HCT116 (cell line): Measurements from ENCODE around the gene FGF22. TPM values are rescaled to one million over a fixed set of nuclear protein-coding genes. Genes with fewer than 3 reads are reported as not detected.

Source experiments
- ATAC-seq: fragments of 200-7000 bp; cut with Tn5 transposase; 2 replicates; pipeline ENCODE4 v1.9.1; 2020; ENCODE audit warnings: mild to moderate bottlenecking, moderate library complexity
- BruUV-seq: library from RNA; stranded (reverse); fragments of 400-500 nt; replicated peaks from 2 replicates; lab custom pipeline; 2021; lab: Mats Ljungman, UMichigan
- CTCF ChIA-PET: fragments of 300-600 bp; sonication (Branson Sonifier 250); formaldehyde crosslinking; loops from one replicate; lab custom pipeline; 2021; ENCODE audit warnings: antibody characterized with exemption; lab: Charles Lee
- POLR2A ChIA-PET: fragments of 300-600, 350-600 bp; sonication (Branson Sonifier 250); formaldehyde crosslinking; loops from one replicate; lab custom pipeline; 2021; ENCODE audit warnings: antibody characterized with exemption; lab: Charles Lee
- RAD21 ChIA-PET, 2 experiments: fragments of 300-600 bp; sonication (Branson Sonifier 250); formaldehyde crosslinking; loops; one replicate each; lab custom pipeline; 2023; ENCODE audit warnings: low total read pairs in 2 of 2; ENCODE audit not compliant: uncharacterized antibody in 2 of 2, unreplicated experiment in 2 of 2, low non-redundant PET in 1 of 2; lab: Charles Lee
- DNase-seq: peaks from one replicate; pipeline ENCODE4 v3.0.0-alpha.2; 2010; ENCODE audit warnings: low read depth, low spot score
- H2AFZ ChIP-seq: fragments of 200-600 bp; shearing (Covaris generic), sonication (generic); 2 replicates; pipeline ENCODE4 v1.6.1; 2017; ENCODE audit warnings: low read depth, mixed run types, mixed read lengths, antibody characterized with exemption, low read length; ENCODE audit not compliant: poor library complexity, severe bottlenecking
- H3K27ac ChIP-seq: 2 replicates; pipeline ENCODE4 v1.5.1; 2012; ENCODE audit warnings: low read depth, low read length
- H3K27me3 ChIP-seq: fragments of 200-600 bp; sonication (generic); 2 replicates; pipeline ENCODE4 v1.6.1; 2016; ENCODE audit warnings: mixed run types, low read length, mixed read lengths; ENCODE audit not compliant: insufficient read depth
- H3K36me3 ChIP-seq, 2 experiments: fragments of 200-500 bp in 1 of 2; fragments of 200-600 bp in 1 of 2; sonication (Bioruptor generic) in 1 of 2; sonication (generic) in 1 of 2; 2 replicates each; pipeline versions ENCODE4 v1.5.1 to v1.6.1; 2014 to 2016; ENCODE audit warnings: low read length in 2 of 2, inconsistent platforms in 1 of 2, mixed read lengths in 1 of 2, mixed run types in 1 of 2; ENCODE audit not compliant: insufficient read depth in 2 of 2, control insufficient read depth in 1 of 2
- H3K4me1 ChIP-seq, 2 experiments: fragments of 200-600 bp in 1 of 2; sonication (generic) in 1 of 2; 2 replicates each; pipeline versions ENCODE4 v1.5.1 to v1.6.1; 2012 to 2017; ENCODE audit warnings: low read length in 2 of 2, inconsistent platforms in 1 of 2, mild to moderate bottlenecking in 1 of 2, mixed read lengths in 1 of 2, mixed run types in 1 of 2, moderate library complexity in 1 of 2; ENCODE audit not compliant: insufficient read depth in 2 of 2, control insufficient read depth in 1 of 2
- H3K4me2 ChIP-seq: fragments of 200-600 bp; sonication (generic); 2 replicates; pipeline ENCODE4 v1.6.1; 2017; ENCODE audit warnings: mixed run types, low read length, mixed read lengths
- H3K4me3 ChIP-seq, 2 experiments: fragments of 200-600 bp in 1 of 2; sonication (generic) in 1 of 2; replicated peaks in 1 of 2; 2 replicates each; pipeline ENCODE4 v1.5.1; 2011 to 2016; ENCODE audit warnings: low read length in 2 of 2, control low read depth in 1 of 2, low read depth in 1 of 2, mild to moderate bottlenecking in 1 of 2, mixed read lengths in 1 of 2, mixed run types in 1 of 2
- H3K79me2 ChIP-seq: fragments of 200-600 bp; sonication (generic); 2 replicates; pipeline ENCODE4 v1.6.1; 2017; ENCODE audit warnings: mild to moderate bottlenecking, mixed run types, low read length, moderate library complexity, mixed read lengths; ENCODE audit not compliant: insufficient read depth
- H3K9ac ChIP-seq: fragments of 200-600 bp; sonication (generic); 2 replicates; pipeline ENCODE4 v1.6.1; 2016; ENCODE audit warnings: low read length, mixed read lengths
- H3K9me2 ChIP-seq: fragments of 200-600 bp; sonication (generic), shearing (Covaris generic); 2 replicates; pipeline ENCODE4 v1.6.1; 2017; ENCODE audit warnings: mixed run types, mild to moderate bottlenecking, moderate library complexity; ENCODE audit not compliant: insufficient read depth
- H3K9me3 ChIP-seq, 2 experiments: fragments of 200-500 bp in 1 of 2; fragments of 200-600 bp in 1 of 2; sonication (Bioruptor generic) in 1 of 2; sonication (generic) in 1 of 2; 2 replicates each; pipeline ENCODE4 v1.6.1; 2014 to 2017; ENCODE audit warnings: low read length in 2 of 2, mixed read lengths in 2 of 2, inconsistent platforms in 1 of 2, low read depth in 1 of 2, mild to moderate bottlenecking in 1 of 2, mixed run types in 1 of 2, moderate library complexity in 1 of 2; ENCODE audit not compliant: control insufficient read depth in 1 of 2, insufficient read depth in 1 of 2
- H4K20me1 ChIP-seq: fragments of 200-600 bp; sonication (generic), shearing (Covaris generic); 2 replicates; pipeline ENCODE4 v1.6.1; 2017; ENCODE audit warnings: mixed run types, mild to moderate bottlenecking, moderate library complexity; ENCODE audit not compliant: insufficient read depth
- EGR1 ChIP-seq: IDR thresholded peaks from 2 replicates; pipeline ENCODE4 v1.6.1; 2012; ENCODE audit warnings: low read depth
- ELF1 ChIP-seq: IDR thresholded peaks from 2 replicates; pipeline ENCODE4 v1.6.1; 2012; ENCODE audit warnings: low read depth, borderline replicate concordance
- EZH2 ChIP-seq: fragments of 200-600 bp; sonication (generic); IDR thresholded peaks from 2 replicates; pipeline ENCODE4 v1.6.1; 2017; ENCODE audit warnings: antibody characterized with exemption, mixed run types
- EZH2phosphoT487 ChIP-seq: fragments of 200-600 bp; IDR thresholded peaks from 2 replicates; pipeline ENCODE4 v1.6.1; 2018; ENCODE audit warnings: antibody characterized with exemption, borderline replicate concordance
- JUND ChIP-seq: IDR thresholded peaks from 2 replicates; pipeline ENCODE4 v1.6.1; 2012
- POLR2A ChIP-seq: IDR thresholded peaks from 2 replicates; pipeline ENCODE4 v1.7.0; 2011; ENCODE audit warnings: borderline replicate concordance; ENCODE audit not compliant: insufficient read depth, insufficient read length; ENCODE audit errors: extremely low read depth
- POLR2AphosphoS5 ChIP-seq: IDR thresholded peaks from 2 replicates; pipeline ENCODE4 v1.6.1; 2011; ENCODE audit warnings: mild to moderate bottlenecking, low read depth, low read length, moderate library complexity
- RAD21 ChIP-seq: IDR thresholded peaks from 2 replicates; pipeline ENCODE4 v1.6.1; 2012; ENCODE audit warnings: low read depth, mild to moderate bottlenecking
- SIN3A ChIP-seq: IDR thresholded peaks from 2 replicates; pipeline ENCODE4 v1.6.1; 2012; ENCODE audit warnings: low read depth
- SP1 ChIP-seq: IDR thresholded peaks from 2 replicates; pipeline ENCODE4 v1.6.1; 2012; ENCODE audit warnings: low read depth
- SRF ChIP-seq: IDR thresholded peaks from 2 replicates; pipeline ENCODE4 v1.6.1; 2012; ENCODE audit warnings: low read depth
- TCF7L2 ChIP-seq: IDR thresholded peaks from 2 replicates; pipeline ENCODE4 v1.7.0; 2011; ENCODE audit warnings: borderline replicate concordance, inconsistent platforms; ENCODE audit not compliant: insufficient read depth, insufficient read length; ENCODE audit errors: extremely low read depth
- YY1 ChIP-seq: IDR thresholded peaks from 2 replicates; pipeline ENCODE4 v1.6.1; 2011; ENCODE audit warnings: low read length, low read depth, moderate library complexity, mild to moderate bottlenecking; ENCODE audit not compliant: insufficient replicate concordance; ENCODE audit errors: extremely low read depth
- ZFX ChIP-seq: fragments of 450-650 bp; IDR thresholded peaks from 2 replicates; pipeline ENCODE4 v1.6.1; 2017
- ZNF274 ChIP-seq: fragments of 200-500 bp; sonication (Bioruptor generic); IDR thresholded peaks from 2 replicates; pipeline ENCODE4 v1.6.1; 2014; ENCODE audit warnings: mild to moderate bottlenecking, low read depth, low read length, inconsistent platforms
- intact Hi-C: fragments of 100-400 bp; cut with micrococcal nuclease; formaldehyde crosslinking; loops from 2 replicates; pipeline ENCODE4 v1.10.0; 2022
- total RNA-seq: library from RNA; stranded (reverse); gene quantifications from one replicate; pipeline ENCODE4 v1.2.1, GENCODE V29; 2021; ENCODE audit not compliant: unreplicated experiment
- TF ChIP-seq, protein P1 (sequence below): IDR thresholded peaks from 2 replicates; pipeline ENCODE4 v1.6.1; 2012
- TF ChIP-seq, protein P2 (sequence below): IDR thresholded peaks from 2 replicates; pipeline ENCODE4 v1.6.1; 2012; ENCODE audit warnings: low read depth
- TF ChIP-seq, protein P3 (sequence below): IDR thresholded peaks from 2 replicates; pipeline ENCODE4 v1.6.1; 2011; ENCODE audit warnings: mild to moderate bottlenecking, low read length, moderate library complexity; ENCODE audit not compliant: insufficient replicate concordance; ENCODE audit errors: extremely low read depth
- TF ChIP-seq, protein P4 (sequence below): IDR thresholded peaks from 2 replicates; pipeline ENCODE4 v1.6.1; 2012

The FGF22 gene
- total RNA-seq, 1 experiment from 2014 or later: 1.5 TPM

DNA sequence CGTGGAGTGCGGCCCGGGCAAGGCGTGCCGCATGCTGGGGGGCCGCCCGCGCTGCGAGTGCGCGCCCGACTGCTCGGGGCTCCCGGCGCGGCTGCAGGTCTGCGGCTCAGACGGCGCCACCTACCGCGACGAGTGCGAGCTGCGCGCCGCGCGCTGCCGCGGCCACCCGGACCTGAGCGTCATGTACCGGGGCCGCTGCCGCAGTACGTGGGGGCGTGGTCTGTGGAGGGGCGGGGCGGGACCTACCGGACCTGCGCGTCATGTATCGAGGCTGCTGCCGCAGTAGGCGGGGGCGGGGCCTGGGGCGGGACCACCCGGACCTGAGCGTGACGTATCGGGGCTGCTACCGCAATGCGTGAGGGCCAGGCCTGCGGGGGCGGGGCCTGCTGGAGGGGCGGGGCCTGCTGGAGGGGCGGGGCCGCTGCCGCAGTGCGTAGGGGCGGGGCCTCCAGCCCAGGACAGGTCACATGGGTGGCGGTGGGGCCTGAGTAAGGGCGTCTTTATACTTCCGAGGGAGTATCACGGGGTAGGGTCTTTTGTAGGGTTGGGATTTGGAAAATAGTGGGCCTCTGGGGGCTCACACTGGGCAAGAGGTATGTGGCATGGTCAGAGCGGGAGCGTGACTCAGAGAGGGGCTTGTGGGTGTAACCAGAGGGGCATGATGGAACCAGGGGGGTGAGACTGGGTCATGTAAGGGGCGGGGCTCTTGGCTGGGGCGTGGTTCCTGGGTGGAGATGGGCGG is 40.8 kb downstream of the FGF22 start:
- ChIA-PET CTCF (interaction anchor here (1.6 kb wide), 1 partner anchor 303 kb away, joined by 3 read pairs; the partner anchor contains the start of gene WDR18), RAD21 (interaction anchor here (0.6 to 1.0 kb wide), 2 partner anchors 17 to 54 kb away, joined by 3 to 5 read pairs; partner anchors contain the start of gene RNF126 (in 1 of the 2)), POLR2A (interaction anchor here (0.7 to 2.6 kb wide), 8 partner anchors 10 to 71 kb away, joined by 3 to 10 read pairs (median 4); no protein-coding TSS in a partner anchor)
- H3K4me1 ChIP-seq: peaks cover 21 to 45% of the 10 kb centered on the region in 2 experiments
- BruUV-seq: no TSS peak
- intact Hi-C loops: loop anchor here (1.0 kb wide), 1 partner anchor 23 kb away; no protein-coding TSS in a partner anchor
- ATAC-seq: peak; percentile 74
- H3K4me2 ChIP-seq: peak overlapping the region; percentile 98
- no peaks in the 10 kb centered on the region for H3K9me3 ChIP-seq
- H3K79me2 ChIP-seq: peaks cover 22% of the 10 kb centered on the region; the same call in 1 of the 2 replicates
- no peaks in the 10 kb centered on the region; a peak in 1 of 4 replicates for H3K36me3 ChIP-seq
- no peaks in the 10 kb centered on the region for H3K27me3 ChIP-seq
- no peak overlapping the region for H2AFZ ChIP-seq
- no peaks in the 10 kb centered on the region for H4K20me1 ChIP-seq
- peak overlapping the region; percentile 99 for H3K27ac ChIP-seq
- DNase-seq: peak; percentile 93
- peak overlapping the region; percentile 97 for H3K9ac ChIP-seq
- no peaks in the 10 kb centered on the region for H3K9me2 ChIP-seq
- H3K4me3 ChIP-seq: peak overlapping the region; percentile 56 to 82
- TF ChIP-seq EZH2phosphoT487: no peak
- no peak for TF ChIP-seq EZH2
- TF ChIP-seq, protein P1, sequence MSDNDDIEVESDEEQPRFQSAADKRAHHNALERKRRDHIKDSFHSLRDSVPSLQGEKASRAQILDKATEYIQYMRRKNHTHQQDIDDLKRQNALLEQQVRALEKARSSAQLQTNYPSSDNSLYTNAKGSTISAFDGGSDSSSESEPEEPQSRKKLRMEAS: peak; percentile 35; the same call in 1 of the 2 replicates
- TF ChIP-seq ZNF274: no peak
- TF ChIP-seq JUND: no peak
- TF ChIP-seq ZFX: no peak; the same call in 1 of the 2 replicates
- no peak; the same call in none of the 2 replicates for TF ChIP-seq SP1
- TF ChIP-seq, protein P2, sequence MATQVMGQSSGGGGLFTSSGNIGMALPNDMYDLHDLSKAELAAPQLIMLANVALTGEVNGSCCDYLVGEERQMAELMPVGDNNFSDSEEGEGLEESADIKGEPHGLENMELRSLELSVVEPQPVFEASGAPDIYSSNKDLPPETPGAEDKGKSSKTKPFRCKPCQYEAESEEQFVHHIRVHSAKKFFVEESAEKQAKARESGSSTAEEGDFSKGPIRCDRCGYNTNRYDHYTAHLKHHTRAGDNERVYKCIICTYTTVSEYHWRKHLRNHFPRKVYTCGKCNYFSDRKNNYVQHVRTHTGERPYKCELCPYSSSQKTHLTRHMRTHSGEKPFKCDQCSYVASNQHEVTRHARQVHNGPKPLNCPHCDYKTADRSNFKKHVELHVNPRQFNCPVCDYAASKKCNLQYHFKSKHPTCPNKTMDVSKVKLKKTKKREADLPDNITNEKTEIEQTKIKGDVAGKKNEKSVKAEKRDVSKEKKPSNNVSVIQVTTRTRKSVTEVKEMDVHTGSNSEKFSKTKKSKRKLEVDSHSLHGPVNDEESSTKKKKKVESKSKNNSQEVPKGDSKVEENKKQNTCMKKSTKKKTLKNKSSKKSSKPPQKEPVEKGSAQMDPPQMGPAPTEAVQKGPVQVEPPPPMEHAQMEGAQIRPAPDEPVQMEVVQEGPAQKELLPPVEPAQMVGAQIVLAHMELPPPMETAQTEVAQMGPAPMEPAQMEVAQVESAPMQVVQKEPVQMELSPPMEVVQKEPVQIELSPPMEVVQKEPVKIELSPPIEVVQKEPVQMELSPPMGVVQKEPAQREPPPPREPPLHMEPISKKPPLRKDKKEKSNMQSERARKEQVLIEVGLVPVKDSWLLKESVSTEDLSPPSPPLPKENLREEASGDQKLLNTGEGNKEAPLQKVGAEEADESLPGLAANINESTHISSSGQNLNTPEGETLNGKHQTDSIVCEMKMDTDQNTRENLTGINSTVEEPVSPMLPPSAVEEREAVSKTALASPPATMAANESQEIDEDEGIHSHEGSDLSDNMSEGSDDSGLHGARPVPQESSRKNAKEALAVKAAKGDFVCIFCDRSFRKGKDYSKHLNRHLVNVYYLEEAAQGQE: no peak
- TF ChIP-seq, protein P3, sequence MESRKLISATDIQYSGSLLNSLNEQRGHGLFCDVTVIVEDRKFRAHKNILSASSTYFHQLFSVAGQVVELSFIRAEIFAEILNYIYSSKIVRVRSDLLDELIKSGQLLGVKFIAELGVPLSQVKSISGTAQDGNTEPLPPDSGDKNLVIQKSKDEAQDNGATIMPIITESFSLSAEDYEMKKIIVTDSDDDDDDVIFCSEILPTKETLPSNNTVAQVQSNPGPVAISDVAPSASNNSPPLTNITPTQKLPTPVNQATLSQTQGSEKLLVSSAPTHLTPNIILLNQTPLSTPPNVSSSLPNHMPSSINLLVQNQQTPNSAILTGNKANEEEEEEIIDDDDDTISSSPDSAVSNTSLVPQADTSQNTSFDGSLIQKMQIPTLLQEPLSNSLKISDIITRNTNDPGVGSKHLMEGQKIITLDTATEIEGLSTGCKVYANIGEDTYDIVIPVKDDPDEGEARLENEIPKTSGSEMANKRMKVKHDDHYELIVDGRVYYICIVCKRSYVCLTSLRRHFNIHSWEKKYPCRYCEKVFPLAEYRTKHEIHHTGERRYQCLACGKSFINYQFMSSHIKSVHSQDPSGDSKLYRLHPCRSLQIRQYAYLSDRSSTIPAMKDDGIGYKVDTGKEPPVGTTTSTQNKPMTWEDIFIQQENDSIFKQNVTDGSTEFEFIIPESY: no peak
- no peak for TF ChIP-seq RAD21
- TF ChIP-seq, protein P4, sequence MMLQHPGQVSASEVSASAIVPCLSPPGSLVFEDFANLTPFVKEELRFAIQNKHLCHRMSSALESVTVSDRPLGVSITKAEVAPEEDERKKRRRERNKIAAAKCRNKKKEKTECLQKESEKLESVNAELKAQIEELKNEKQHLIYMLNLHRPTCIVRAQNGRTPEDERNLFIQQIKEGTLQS: no peak
- TF ChIP-seq SRF: no peak
- no peak for TF ChIP-seq ELF1
- TF ChIP-seq POLR2A: peak; percentile 64
- TF ChIP-seq SIN3A: no peak; the same call in 1 of the 2 replicates
- peak; percentile 57; the same call in 1 of the 2 replicates for TF ChIP-seq EGR1
- peak; percentile 15 for TF ChIP-seq TCF7L2
- no peak for TF ChIP-seq YY1
- peak; percentile 91 for TF ChIP-seq POLR2AphosphoS5
